ENCODE measurements around the gene SH2D3A. TPM values are rescaled to one million over a fixed set of nuclear protein-coding genes. Genes with fewer than 3 reads are reported as not detected.

SH2D3A gene
- total RNA-seq (under 1 TPM; 0.20 to 0.50 TPM), polyA plus RNA-seq (ENCODE audit: insufficient read length in 2 of 2) (1 to 10 TPM; 1.3 to 1.7 TPM)
- long read RNA-seq, donor 1: 0 reads
- long read RNA-seq, donor 2: 0 reads
- long read RNA-seq, donor 3: 0 reads
- long read RNA-seq, donor 4: 0 reads

DNA sequence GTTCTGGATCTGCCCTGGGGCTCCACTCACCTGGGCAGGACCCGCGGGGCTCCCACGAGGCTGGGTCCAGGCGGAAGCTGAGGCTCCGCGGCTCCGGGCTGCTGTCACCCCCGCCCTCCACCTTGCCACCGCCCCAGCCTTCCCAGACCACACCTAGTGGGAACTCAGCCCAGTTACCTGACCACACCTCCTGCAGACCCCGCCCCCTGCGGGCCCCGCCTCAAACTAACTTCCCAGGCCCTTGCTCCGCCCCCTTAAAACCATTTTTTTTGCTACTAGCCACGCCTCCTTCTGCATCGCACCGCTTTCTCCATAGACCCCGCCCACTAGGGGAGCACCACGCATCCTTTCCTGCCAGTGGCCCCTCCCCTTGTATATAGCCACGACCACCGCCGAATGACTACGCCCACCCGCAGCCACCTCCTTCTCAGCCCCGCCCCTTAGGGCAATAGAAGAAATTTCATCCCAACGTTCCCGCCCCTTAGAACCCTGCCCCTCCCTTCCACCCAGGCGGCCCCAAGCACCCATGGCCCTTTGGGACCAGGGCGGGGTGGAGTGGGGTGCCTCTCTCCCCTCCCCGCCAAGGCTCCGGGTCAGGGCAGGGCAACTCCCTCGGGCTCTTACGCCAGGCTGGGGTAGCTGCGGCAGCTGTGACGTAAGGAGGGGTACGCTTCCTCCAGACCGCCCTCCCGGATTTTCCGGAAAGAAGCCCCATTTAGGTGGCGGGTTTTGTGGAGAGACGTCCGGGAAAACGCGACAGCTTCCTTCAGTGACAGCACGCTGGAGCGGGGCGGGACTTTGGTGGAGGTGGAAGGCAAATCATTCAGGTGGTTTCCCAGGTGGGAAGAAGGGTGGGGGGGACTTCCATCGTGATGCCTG is at the start of gene SH2D3A:
TSS of gene SH2D3A (minus strand) at position 79 of the 879 bp plus-strand sequence. CDS start 3,687 bp downstream, outside the sequence.
- Histone ChIP-seq H3K27me3 (ENCODE audit: control insufficient read depth, insufficient read depth, low read length) (peaks cover 26% of the 10 kb centered on the region), H3K9me3 (ENCODE audit: control insufficient read depth, insufficient read depth, low read length) (no peaks in the 10 kb centered on the region), H3K4me1 (ENCODE audit: control insufficient read depth, insufficient read depth, low read length) (peaks cover 10% of the 10 kb centered on the region), H3K36me3 (ENCODE audit: control insufficient read depth, insufficient read depth, low read length) (no peaks in the 10 kb centered on the region), H3K4me3 (ENCODE audit: low read depth, low read length) (no peak within 1 kb of the TSS), H3K27ac (ENCODE audit: low read depth, low read length) (no peak within 1 kb of the TSS)
- WGBS (ENCODE audit: insufficient coverage): 2% methylated on average over 41 of the region's 47 CpGs
- peak in 2 of 6 donors; percentile 22 to 53 for DNase-seq (ENCODE audit: low read depth in 4 of 6, low spot score in 6 of 6)

DNA sequence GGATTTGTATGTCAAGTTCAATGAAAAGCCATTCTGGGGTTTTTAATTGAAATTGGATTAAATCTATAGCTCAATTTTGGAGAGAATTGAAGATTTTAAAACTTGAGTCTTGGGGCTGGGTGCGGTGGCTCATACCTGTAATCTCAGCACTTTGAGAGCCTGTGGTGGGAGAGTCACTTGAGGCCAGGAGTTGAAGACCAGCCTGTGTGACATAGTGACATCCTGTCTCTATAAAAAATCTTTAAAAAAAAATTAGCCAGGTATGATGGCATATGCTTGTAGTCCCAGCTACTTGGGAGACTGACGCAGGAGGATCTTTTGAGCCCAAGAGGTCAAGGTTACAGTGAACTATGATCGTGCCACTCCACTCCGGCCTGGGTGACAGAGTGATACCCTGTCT is 46.4 kb upstream of the SH2D3A start:
- WGBS (ENCODE audit: insufficient coverage): 100% methylated on average over 1 of the region's 4 CpGs

DNA sequence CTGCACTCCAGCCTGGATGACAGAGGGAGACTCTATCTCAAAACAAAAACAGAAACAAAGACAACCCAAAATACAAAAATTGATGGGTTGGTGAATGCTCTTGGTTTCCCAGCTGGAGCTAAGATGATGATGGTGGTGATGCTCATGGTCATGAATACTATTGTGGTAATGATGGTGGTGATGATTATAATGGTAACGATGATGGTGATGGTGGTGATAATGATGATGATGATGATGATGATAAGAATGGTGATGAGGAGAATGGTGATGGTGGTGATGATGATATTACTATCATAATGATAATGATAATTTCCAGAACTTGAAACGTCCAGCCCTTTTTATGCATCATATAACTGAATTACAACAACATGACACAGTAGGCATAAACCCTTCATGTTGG is 45.4 kb upstream of the SH2D3A start:
- no CpG with 5 or more reads among the region's 2 CpGs for WGBS (ENCODE audit: insufficient coverage)

More for the DNA sequence above, 46.4 kb upstream of the SH2D3A start:
- Histone ChIP-seq H3K36me3 (ENCODE audit: control insufficient read depth, insufficient read depth, low read length) (no peaks in the 10 kb centered on the region), H3K9me3 (ENCODE audit: control insufficient read depth, insufficient read depth, low read length) (no peaks in the 10 kb centered on the region), H3K4me1 (ENCODE audit: control insufficient read depth, insufficient read depth, low read length) (no peaks in the 10 kb centered on the region), H3K4me3 (ENCODE audit: low read depth, low read length) (no peak overlapping the region), H3K27ac (ENCODE audit: low read depth, low read length) (no peak overlapping the region), H3K27me3 (ENCODE audit: control insufficient read depth, insufficient read depth, low read length) (no peaks in the 10 kb centered on the region)
- DNase-seq (ENCODE audit: low read depth in 4 of 6, low spot score in 6 of 6): no peak

DNA sequence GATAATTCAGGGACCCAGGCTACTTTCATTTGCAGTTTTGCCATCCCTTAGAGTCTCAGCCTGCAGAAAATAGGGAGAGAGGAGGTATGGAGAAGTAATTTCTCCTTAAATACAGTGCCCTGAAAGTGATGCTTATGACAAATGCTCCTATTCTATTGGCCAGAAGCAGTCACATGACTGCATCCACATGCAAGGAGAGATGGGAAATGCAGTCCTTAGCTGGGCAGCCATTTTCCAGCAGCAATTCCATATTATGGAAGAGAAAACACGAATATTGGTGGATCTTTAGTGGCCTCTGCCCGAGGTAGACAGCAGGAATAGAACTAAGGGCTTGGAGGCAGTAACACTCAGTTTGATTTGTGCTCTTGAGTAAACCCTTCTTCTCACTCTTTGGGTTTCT is 44.7 kb upstream of the SH2D3A start:
- WGBS (ENCODE audit: insufficient coverage): 7% methylated on average over 2 of the region's 2 CpGs
- Histone ChIP-seq H3K27me3 (ENCODE audit: control insufficient read depth, insufficient read depth, low read length) (no peaks in the 10 kb centered on the region), H3K4me1 (ENCODE audit: control insufficient read depth, insufficient read depth, low read length) (no peaks in the 10 kb centered on the region), H3K36me3 (ENCODE audit: control insufficient read depth, insufficient read depth, low read length) (no peaks in the 10 kb centered on the region), H3K9me3 (ENCODE audit: control insufficient read depth, insufficient read depth, low read length) (no peaks in the 10 kb centered on the region), H3K27ac (ENCODE audit: low read depth, low read length) (no peak overlapping the region), H3K4me3 (ENCODE audit: low read depth, low read length) (no peak overlapping the region)
- peak in 3 of 6 donors; percentile 20 to 78 (median 71) for DNase-seq (ENCODE audit: low read depth in 4 of 6, low spot score in 6 of 6)

More for the DNA sequence above, 45.4 kb upstream of the SH2D3A start:
- no peaks in the 10 kb centered on the region for H3K36me3 ChIP-seq (ENCODE audit: control insufficient read depth, insufficient read depth, low read length)
- no peak overlapping the region for H3K27ac ChIP-seq (ENCODE audit: low read depth, low read length)
- no peaks in the 10 kb centered on the region for H3K9me3 ChIP-seq (ENCODE audit: control insufficient read depth, insufficient read depth, low read length)
- DNase-seq (ENCODE audit: low read depth in 4 of 6, low spot score in 6 of 6): no peak
- H3K4me3 ChIP-seq (ENCODE audit: low read depth, low read length): no peak overlapping the region
- H3K27me3 ChIP-seq (ENCODE audit: control insufficient read depth, insufficient read depth, low read length): no peaks in the 10 kb centered on the region
- no peaks in the 10 kb centered on the region for H3K4me1 ChIP-seq (ENCODE audit: control insufficient read depth, insufficient read depth, low read length)

DNA sequence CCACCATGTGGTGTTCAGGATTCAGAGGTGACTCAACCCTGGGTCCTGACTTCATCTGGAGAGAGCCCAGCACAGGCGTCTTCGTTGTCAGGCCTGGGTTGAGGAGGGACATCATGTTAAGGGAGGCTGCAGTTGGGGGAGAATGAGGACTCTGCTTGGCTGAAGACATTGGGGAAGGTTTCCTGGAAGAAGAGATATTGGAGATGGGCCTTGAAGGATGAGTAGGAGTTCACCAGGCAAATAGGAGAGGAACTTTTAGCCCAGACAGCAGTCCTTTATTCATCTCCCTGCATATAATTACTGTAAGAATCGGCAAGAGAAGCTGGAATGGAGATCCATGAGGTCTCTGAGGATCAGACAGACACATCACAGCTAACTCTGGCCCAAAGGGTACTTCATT is 44.1 kb upstream of the SH2D3A start:
- Histone ChIP-seq H3K9me3 (ENCODE audit: control insufficient read depth, insufficient read depth, low read length) (no peaks in the 10 kb centered on the region), H3K4me1 (ENCODE audit: control insufficient read depth, insufficient read depth, low read length) (no peaks in the 10 kb centered on the region), H3K27ac (ENCODE audit: low read depth, low read length) (no peak overlapping the region), H3K27me3 (ENCODE audit: control insufficient read depth, insufficient read depth, low read length) (no peaks in the 10 kb centered on the region), H3K36me3 (ENCODE audit: control insufficient read depth, insufficient read depth, low read length) (no peaks in the 10 kb centered on the region), H3K4me3 (ENCODE audit: low read depth, low read length) (no peak overlapping the region)
- DNase-seq (ENCODE audit: low read depth in 4 of 6, low spot score in 6 of 6): no peak
- 100% methylated on average over 2 of the region's 3 CpGs for WGBS (ENCODE audit: insufficient coverage)

DNA sequence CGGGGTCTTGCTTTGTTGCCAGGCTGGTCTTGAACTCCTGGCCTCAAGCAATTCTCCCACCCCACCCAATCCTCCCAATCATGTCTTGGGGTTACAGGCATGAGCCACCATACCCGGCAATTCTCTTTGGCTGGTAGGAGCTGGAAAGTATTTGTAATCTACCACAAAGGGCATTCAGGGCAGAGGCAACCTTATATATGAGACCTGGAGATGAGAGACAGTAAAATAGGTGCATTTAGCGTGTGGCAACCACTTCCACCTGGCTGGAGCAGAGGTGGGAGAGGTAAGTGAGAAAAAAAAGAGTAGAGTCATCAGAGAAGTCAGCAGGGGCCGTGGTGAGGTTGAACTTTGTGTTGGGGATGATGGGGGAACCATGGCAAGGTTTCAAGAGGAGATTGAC is 42.0 kb upstream of the SH2D3A start:
- no peaks in the 10 kb centered on the region for H3K9me3 ChIP-seq (ENCODE audit: control insufficient read depth, insufficient read depth, low read length)
- DNase-seq (ENCODE audit: low read depth in 4 of 6, low spot score in 6 of 6): no peak
- H3K4me3 ChIP-seq (ENCODE audit: low read depth, low read length): no peak overlapping the region
- H3K4me1 ChIP-seq (ENCODE audit: control insufficient read depth, insufficient read depth, low read length): no peaks in the 10 kb centered on the region
- H3K27ac ChIP-seq (ENCODE audit: low read depth, low read length): no peak overlapping the region
- H3K27me3 ChIP-seq (ENCODE audit: control insufficient read depth, insufficient read depth, low read length): no peaks in the 10 kb centered on the region
- no peaks in the 10 kb centered on the region for H3K36me3 ChIP-seq (ENCODE audit: control insufficient read depth, insufficient read depth, low read length)
- WGBS (ENCODE audit: insufficient coverage): 68% methylated on average over 2 of the region's 4 CpGs

DNA sequence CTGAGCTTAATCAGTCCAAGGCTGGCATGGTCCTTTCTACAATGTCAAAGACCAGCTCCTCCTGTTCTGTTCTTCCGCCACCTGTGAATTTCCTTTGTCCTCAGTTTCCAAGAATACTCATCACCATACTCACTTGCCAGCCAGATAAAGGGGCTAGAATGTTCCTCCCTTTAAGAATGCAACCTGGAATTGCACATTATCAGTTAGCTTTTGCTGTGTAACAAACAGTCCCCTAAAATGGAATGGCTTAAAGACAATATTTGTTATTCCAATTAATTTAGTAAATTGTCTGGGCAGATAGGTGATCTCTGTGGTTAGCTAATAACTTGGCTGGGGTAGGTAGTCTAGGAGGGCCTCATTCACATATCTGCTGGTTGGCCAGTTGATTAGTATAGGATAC is 41.3 kb upstream of the SH2D3A start:
- Histone ChIP-seq H3K27ac (ENCODE audit: low read depth, low read length) (no peak overlapping the region), H3K4me3 (ENCODE audit: low read depth, low read length) (no peak overlapping the region), H3K9me3 (ENCODE audit: control insufficient read depth, insufficient read depth, low read length) (no peaks in the 10 kb centered on the region), H3K4me1 (ENCODE audit: control insufficient read depth, insufficient read depth, low read length) (no peaks in the 10 kb centered on the region), H3K27me3 (ENCODE audit: control insufficient read depth, insufficient read depth, low read length) (no peaks in the 10 kb centered on the region), H3K36me3 (ENCODE audit: control insufficient read depth, insufficient read depth, low read length) (no peaks in the 10 kb centered on the region)
- 100% methylated on average over 1 of the region's 1 CpG for WGBS (ENCODE audit: insufficient coverage)
- no peak for DNase-seq (ENCODE audit: low read depth in 4 of 6, low spot score in 6 of 6)

DNA sequence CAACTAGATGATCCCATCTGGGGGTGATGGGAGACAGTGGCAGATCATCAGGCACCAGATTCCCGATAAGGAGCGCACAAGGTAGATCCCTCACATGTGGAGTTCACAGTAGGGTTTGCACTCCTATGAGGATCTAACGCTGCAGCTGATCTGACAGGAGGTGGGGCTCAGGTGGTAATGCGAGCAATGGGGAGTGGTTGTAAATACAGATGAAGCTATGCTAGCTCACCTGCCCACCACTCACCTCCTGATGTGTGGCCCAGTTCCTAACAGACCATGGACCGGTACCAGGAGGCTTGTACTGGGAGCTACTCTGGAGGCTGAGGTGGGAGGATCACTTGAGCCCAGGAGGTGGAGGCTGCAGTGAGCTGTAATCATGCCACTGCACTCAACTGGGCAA is 40.1 kb upstream of the SH2D3A start:
- H3K9me3 ChIP-seq (ENCODE audit: control insufficient read depth, insufficient read depth, low read length): no peaks in the 10 kb centered on the region
- no peaks in the 10 kb centered on the region for H3K4me1 ChIP-seq (ENCODE audit: control insufficient read depth, insufficient read depth, low read length)
- no peak overlapping the region for H3K4me3 ChIP-seq (ENCODE audit: low read depth, low read length)
- no peak for DNase-seq (ENCODE audit: low read depth in 4 of 6, low spot score in 6 of 6)
- H3K27me3 ChIP-seq (ENCODE audit: control insufficient read depth, insufficient read depth, low read length): no peaks in the 10 kb centered on the region
- H3K36me3 ChIP-seq (ENCODE audit: control insufficient read depth, insufficient read depth, low read length): no peaks in the 10 kb centered on the region
- no peak overlapping the region for H3K27ac ChIP-seq (ENCODE audit: low read depth, low read length)
- WGBS (ENCODE audit: insufficient coverage): 100% methylated on average over 4 of the region's 5 CpGs

DNA sequence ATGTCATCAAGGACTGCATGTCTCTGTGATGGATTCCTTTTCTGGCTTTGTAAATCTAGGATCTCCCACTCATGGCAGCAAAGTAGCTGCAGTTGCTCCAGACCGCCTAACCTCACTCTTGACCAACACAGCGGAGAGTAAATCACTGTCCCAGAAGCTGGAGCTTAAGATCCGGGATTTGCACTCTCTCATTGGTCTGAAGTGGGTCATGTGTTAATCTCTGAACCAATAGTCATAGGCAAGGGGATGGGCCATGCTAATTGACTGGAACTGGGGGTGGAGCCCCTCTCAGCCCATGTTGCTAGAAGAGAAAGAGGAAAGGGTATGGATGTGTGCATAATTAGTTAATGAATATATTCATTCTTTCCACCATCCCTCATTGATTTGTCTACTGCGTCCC is 39.3 kb upstream of the SH2D3A start:
- no peak overlapping the region for H3K27ac ChIP-seq (ENCODE audit: low read depth, low read length)
- no peaks in the 10 kb centered on the region for H3K27me3 ChIP-seq (ENCODE audit: control insufficient read depth, insufficient read depth, low read length)
- peaks cover 4% of the 10 kb centered on the region for H3K4me1 ChIP-seq (ENCODE audit: control insufficient read depth, insufficient read depth, low read length)
- no peak overlapping the region for H3K4me3 ChIP-seq (ENCODE audit: low read depth, low read length)
- no peaks in the 10 kb centered on the region for H3K36me3 ChIP-seq (ENCODE audit: control insufficient read depth, insufficient read depth, low read length)
- no peak for DNase-seq (ENCODE audit: low read depth in 4 of 6, low spot score in 6 of 6)
- no peaks in the 10 kb centered on the region for H3K9me3 ChIP-seq (ENCODE audit: control insufficient read depth, insufficient read depth, low read length)
- WGBS (ENCODE audit: insufficient coverage): 100% methylated on average over 2 of the region's 4 CpGs

DNA sequence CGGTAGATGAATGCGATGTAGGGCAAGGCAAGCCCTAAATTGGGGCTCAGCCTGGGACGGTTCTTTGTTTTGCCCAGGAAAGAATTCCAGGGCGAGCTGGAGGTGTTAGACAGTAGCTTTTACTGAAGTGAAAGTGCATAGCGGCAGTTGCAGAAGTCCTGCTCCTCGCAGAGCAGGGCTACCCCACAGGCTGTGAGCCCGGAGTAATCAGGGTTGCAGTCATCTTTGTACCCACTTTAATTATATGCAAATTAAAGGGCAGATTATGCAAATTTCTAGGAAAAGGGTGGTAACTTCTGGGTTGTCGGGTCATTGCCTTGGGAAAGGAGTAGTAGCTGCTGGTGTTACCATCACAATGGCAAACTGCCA is 35.8 kb upstream of the SH2D3A start:
- 86% methylated on average over 5 of the region's 8 CpGs for WGBS (ENCODE audit: insufficient coverage)
- Histone ChIP-seq H3K4me1 (ENCODE audit: control insufficient read depth, insufficient read depth, low read length) (peaks cover 9% of the 10 kb centered on the region), H3K4me3 (ENCODE audit: low read depth, low read length) (no peak overlapping the region), H3K9me3 (ENCODE audit: control insufficient read depth, insufficient read depth, low read length) (no peaks in the 10 kb centered on the region), H3K27ac (ENCODE audit: low read depth, low read length) (no peak overlapping the region), H3K27me3 (ENCODE audit: control insufficient read depth, insufficient read depth, low read length) (no peaks in the 10 kb centered on the region), H3K36me3 (ENCODE audit: control insufficient read depth, insufficient read depth, low read length) (no peaks in the 10 kb centered on the region)
- DNase-seq (ENCODE audit: low read depth in 4 of 6, low spot score in 6 of 6): no peak

All from spinal cord (tissue), 10 donors.